IMR-90 (cell line): ENCODE results near the gene EXOC3L2. TPM values are rescaled to one million over a fixed set of nuclear protein-coding genes. Genes with fewer than 3 reads are reported as not detected.

ENCODE experiments used
- ATAC-seq: fragments of 200-7000 bp; cut with Tn5 transposase; 2 replicates; pipeline ENCODE4 v1.9.1; 2020; ENCODE audit warnings: low read depth, mild to moderate bottlenecking, moderate library complexity
- BruUV-seq: library from RNA; stranded (reverse); fragments of 400-500 nt; replicated peaks from 2 replicates; lab custom pipeline; 2021; lab: Mats Ljungman, UMichigan
- CTCF ChIA-PET: fragments of 300-600 bp; formaldehyde crosslinking; extraction: SDS; loops from one replicate; lab custom pipeline; 2021; ENCODE audit warnings: antibody characterized with exemption; lab: Yijun Ruan, JAX
- POLR2A ChIA-PET: fragments of 300-600 bp; sonication (Branson Sonifier 250); formaldehyde crosslinking; loops from one replicate; lab custom pipeline; 2022; ENCODE audit warnings: antibody characterized with exemption; ENCODE audit not compliant: unreplicated experiment; lab: Charles Lee
- DNase-seq: peaks from one replicate; pipeline ENCODE4 v3.0.0; 2013
- H2AFZ ChIP-seq: replicated peaks from 2 replicates; pipeline ENCODE3; 2013; ENCODE audit warnings: low read length, mild to moderate bottlenecking; ENCODE audit not compliant: poor library complexity
- H2AK5ac ChIP-seq: 2 replicates; pipeline ENCODE4 v1.6.1; 2013; ENCODE audit warnings: low read depth, low read length, inconsistent platforms
- H2AK9ac ChIP-seq: replicated peaks from 2 replicates; pipeline ENCODE3; 2013; ENCODE audit warnings: mild to moderate bottlenecking, low read depth, low read length, moderate library complexity; ENCODE audit not compliant: poor library complexity
- H2BK120ac ChIP-seq: 2 replicates; pipeline ENCODE4 v1.6.1; 2013; ENCODE audit warnings: low read depth, low read length, inconsistent platforms
- H2BK15ac ChIP-seq: 3 replicates; pipeline ENCODE4 v1.6.1; 2013; ENCODE audit warnings: low read depth, low read length, inconsistent platforms
- H2BK20ac ChIP-seq: 2 replicates; pipeline ENCODE4 v1.6.1; 2013; ENCODE audit warnings: low read depth, mild to moderate bottlenecking, inconsistent platforms, low read length, moderate library complexity
- H2BK5ac ChIP-seq: 2 replicates; pipeline ENCODE4 v1.6.1; 2013; ENCODE audit warnings: mild to moderate bottlenecking, low read depth, low read length, inconsistent platforms; ENCODE audit not compliant: poor library complexity, severe bottlenecking
- H3K14ac ChIP-seq: replicated peaks from 2 replicates; pipeline ENCODE4 v1.6.1; 2013; ENCODE audit warnings: low read depth, low read length, inconsistent platforms
- H3K18ac ChIP-seq: 2 replicates; pipeline ENCODE4 v1.6.1; 2013; ENCODE audit warnings: low read depth, low read length, control low read depth
- H3K23ac ChIP-seq: 2 replicates; pipeline ENCODE4 v1.6.1; 2013; ENCODE audit warnings: low read depth, low read length, inconsistent platforms
- H3K27ac ChIP-seq: 2 replicates; pipeline ENCODE4 v1.5.1; 2013; ENCODE audit warnings: mild to moderate bottlenecking, control low read depth, low read length; ENCODE audit not compliant: insufficient read depth
- H3K27me3 ChIP-seq: 2 replicates; pipeline ENCODE4 v1.6.1; 2013; ENCODE audit warnings: low read length; ENCODE audit not compliant: control insufficient read depth, insufficient read depth
- H3K36me3 ChIP-seq: 2 replicates; pipeline ENCODE4 v1.6.1; 2013; ENCODE audit warnings: low read length, mixed read lengths; ENCODE audit not compliant: control insufficient read depth, insufficient read depth
- H3K4ac ChIP-seq: 2 replicates; pipeline ENCODE4 v1.6.1; 2013; ENCODE audit warnings: low read depth, low read length, inconsistent platforms
- H3K4me1 ChIP-seq: 2 replicates; pipeline ENCODE4 v1.6.1; 2013; ENCODE audit warnings: low read length, mixed read lengths; ENCODE audit not compliant: control insufficient read depth, insufficient read depth
- H3K4me2 ChIP-seq: 2 replicates; pipeline ENCODE4 v1.6.1; 2013; ENCODE audit warnings: low read depth, mild to moderate bottlenecking, control low read depth, low read length, moderate library complexity
- H3K4me3 ChIP-seq: 2 replicates; pipeline ENCODE4 v1.5.1; 2013; ENCODE audit warnings: low read depth, mild to moderate bottlenecking, control low read depth, low read length, moderate library complexity; ENCODE audit not compliant: insufficient read depth
- H3K56ac ChIP-seq: 2 replicates; pipeline ENCODE4 v1.6.1; 2013; ENCODE audit warnings: low read length, inconsistent platforms; ENCODE audit not compliant: insufficient read depth; ENCODE audit errors: extremely low read depth
- H3K79me1 ChIP-seq, 2 experiments: 2 replicates each; pipeline ENCODE4 v1.6.1; 2013; ENCODE audit warnings: low read length in 2 of 2, inconsistent platforms in 1 of 2, low read depth in 1 of 2
- H3K9ac ChIP-seq: 2 replicates; pipeline ENCODE4 v1.6.1; 2013; ENCODE audit warnings: low read depth, low read length, control low read depth
- H3K9me1 ChIP-seq: 2 replicates; pipeline ENCODE4 v1.6.1; 2013; ENCODE audit warnings: low read length, inconsistent platforms; ENCODE audit not compliant: insufficient read depth
- H3K9me3 ChIP-seq: 2 replicates; pipeline ENCODE4 v1.6.1; 2013; ENCODE audit warnings: low read length; ENCODE audit not compliant: control insufficient read depth, insufficient read depth
- H4K20me1 ChIP-seq: 2 replicates; pipeline ENCODE4 v1.6.1; 2013; ENCODE audit warnings: low read length, inconsistent platforms; ENCODE audit not compliant: insufficient read depth
- H4K5ac ChIP-seq: 2 replicates; pipeline ENCODE4 v1.6.1; 2013; ENCODE audit warnings: mild to moderate bottlenecking, low read depth, low read length, control low read depth
- H4K8ac ChIP-seq, 2 experiments: 2 replicates each; pipeline ENCODE4 v1.6.1; 2013; ENCODE audit warnings: low read depth in 2 of 2, low read length in 2 of 2, control low read depth in 1 of 2, inconsistent platforms in 1 of 2
- H4K91ac ChIP-seq: 2 replicates; pipeline ENCODE4 v1.6.1; 2013; ENCODE audit warnings: low read depth, low read length, inconsistent platforms; ENCODE audit not compliant: insufficient read depth
- POLR2A ChIP-seq: IDR thresholded peaks from 2 replicates; pipeline ENCODE4 v1.6.1; 2012; ENCODE audit warnings: mild to moderate bottlenecking, low read depth, low read length
- WGBS, 2 experiments: methylation state at CpG; one replicate each; pipeline versions ENCODE4 v1.1.5 to v1.1.7; 2013; ENCODE audit warnings: missing lambda C conversion rate in 2 of 2; ENCODE audit not compliant: insufficient read length in 1 of 2; ENCODE audit errors: extremely low coverage in 2 of 2; 5-methylcytosine and 5-hydroxymethylcytosine counted together
- dilution Hi-C: fragments of 300-500 bp; cut with HindIII; formaldehyde crosslinking; loops from one replicate; pipeline ENCODE4 v1.14.3; 2018; ENCODE audit warnings: low sequenced_read_pairs; ENCODE audit not compliant: unreplicated experiment
- in situ Hi-C: fragments of 300-500 bp; cut with MboI; formaldehyde crosslinking; loops from 3 replicates; pipeline ENCODE4 v1.14.3; 2019; ENCODE audit warnings: low sequenced_read_pairs, inconsistent platforms, mixed read lengths
- intact Hi-C: fragments of 100-400 bp; cut with micrococcal nuclease; formaldehyde crosslinking; loops from 2 replicates; pipeline ENCODE4 v1.10.0; 2022
- polyA plus RNA-seq, 3 experiments: library from polyadenylated mRNA; depleted of rRNA; stranded (reverse); fragments of >200 nt; gene quantifications; 2 replicates each; pipeline ENCODE4 v1.2.3, GENCODE V29; 2012; ENCODE audit warnings: low replicate concordance in 1 of 3
- total RNA-seq: library from RNA; depleted of rRNA; stranded (reverse); fragments of >200 nt; gene quantifications from 2 replicates; pipeline ENCODE4 v1.2.3, GENCODE V29; 2012

EXOC3L2 gene
- total and polyA plus RNA-seq, 2 of the 4 experiments (the other 2 are of a cell fraction), result 0.03 TPM; not detected in 1

GRCh38 chr19:45258862-45259261 is 13.7 kb upstream of the EXOC3L2 start:
- H3K9me1 ChIP-seq, result 0 out of 2 replicates have a peak, but pooled peaks cover 4% of the 10 kb centered on the region
- H3K14ac ChIP-seq, result no peak overlapping the region
- in situ Hi-C loops, result no loop called here
- no peak overlapping the region for H4K5ac ChIP-seq
- dilution Hi-C loops, result no loop called here
- intact Hi-C loops, result no loop called here
- H3K4me2 ChIP-seq, result no peak overlapping the region
- no peak overlapping the region for H3K9ac ChIP-seq
- H4K20me1 ChIP-seq, result peaks cover 39% of the 10 kb centered on the region
- 96% methylated on average over 17 of the region's 19 CpGs; no CpG with 5 or more reads in 1 of the 2 experiments for WGBS, 2 experiments
- H2BK5ac ChIP-seq, result no peak overlapping the region
- H2AK9ac ChIP-seq, result no peak overlapping the region
- H3K4me1 ChIP-seq, result peaks cover under 1% of the 10 kb centered on the region; the same call in 1 of the 2 replicates
- no peak overlapping the region for H4K8ac ChIP-seq
- H3K18ac ChIP-seq, result no peak overlapping the region
- no peak overlapping the region for H2BK20ac ChIP-seq
- H2AFZ ChIP-seq, result no peak overlapping the region
- H3K4me3 ChIP-seq, result no peak overlapping the region
- H2BK15ac ChIP-seq, result no peak overlapping the region
- H2BK120ac ChIP-seq, result no peak overlapping the region
- no peaks in the 10 kb centered on the region for H3K9me3 ChIP-seq
- ChIA-PET POLR2A (no interaction called here), CTCF (no interaction called here)
- H3K4ac ChIP-seq, result no peak overlapping the region
- H3K27me3 ChIP-seq, result no peaks in the 10 kb centered on the region
- no peak for TF ChIP-seq POLR2A
- BruUV-seq, result no TSS peak
- peaks cover 16 to 60% of the 10 kb centered on the region in 2 experiments for H3K79me1 ChIP-seq
- H3K23ac ChIP-seq, result no peak overlapping the region
- no peak overlapping the region for H2AK5ac ChIP-seq
- peaks cover 22% of the 10 kb centered on the region for H3K36me3 ChIP-seq
- DNase-seq, result no peak
- H3K27ac ChIP-seq, result no peak overlapping the region
- no peak overlapping the region for H4K91ac ChIP-seq
- H3K56ac ChIP-seq, result no peak overlapping the region
- no peak for ATAC-seq
